ENCODE data around the gene GPS1.
A peak's percentile ranks its signal among the peaks of the same experiment; 100 is the strongest.

GPS1 gene

DNA sequence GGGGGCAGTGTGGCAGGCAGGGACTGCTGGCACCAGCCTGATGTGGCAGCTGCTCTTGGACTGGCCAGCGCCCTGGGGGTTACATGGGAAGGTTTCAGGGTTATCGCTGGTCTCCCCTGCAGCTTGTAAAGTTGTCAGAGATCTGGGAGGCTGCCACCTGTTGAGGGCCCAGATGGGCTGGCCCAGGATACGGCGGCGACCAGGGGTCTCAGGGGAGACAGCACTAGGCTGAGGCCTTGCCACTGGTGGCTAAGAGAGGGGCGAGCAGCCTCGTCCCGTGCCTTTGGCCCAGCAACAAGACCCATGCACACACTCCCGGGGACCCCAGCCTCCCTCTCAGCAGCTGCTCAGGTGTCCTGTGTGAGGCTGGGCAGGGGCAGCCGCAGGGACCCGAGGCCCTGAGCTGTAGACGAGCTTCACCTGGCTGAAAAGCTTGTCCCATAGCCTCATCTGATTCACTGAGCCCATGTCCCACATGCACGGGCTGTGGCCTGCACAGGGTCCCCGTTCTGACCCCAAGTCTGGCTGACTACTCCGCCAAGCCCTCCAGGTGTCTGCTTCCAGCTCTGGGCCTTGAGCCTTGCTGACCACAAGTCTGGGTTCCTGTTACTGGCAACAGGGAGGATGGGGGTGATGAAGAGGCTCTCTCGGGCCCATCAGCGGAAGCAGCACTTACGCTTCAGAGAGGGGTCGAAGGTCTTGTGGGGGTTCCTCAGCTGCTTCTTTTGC, 7.7 kb downstream of the GPS1 start:
- no peak for DNase-seq (ENCODE audit: low spot score)

DNA sequence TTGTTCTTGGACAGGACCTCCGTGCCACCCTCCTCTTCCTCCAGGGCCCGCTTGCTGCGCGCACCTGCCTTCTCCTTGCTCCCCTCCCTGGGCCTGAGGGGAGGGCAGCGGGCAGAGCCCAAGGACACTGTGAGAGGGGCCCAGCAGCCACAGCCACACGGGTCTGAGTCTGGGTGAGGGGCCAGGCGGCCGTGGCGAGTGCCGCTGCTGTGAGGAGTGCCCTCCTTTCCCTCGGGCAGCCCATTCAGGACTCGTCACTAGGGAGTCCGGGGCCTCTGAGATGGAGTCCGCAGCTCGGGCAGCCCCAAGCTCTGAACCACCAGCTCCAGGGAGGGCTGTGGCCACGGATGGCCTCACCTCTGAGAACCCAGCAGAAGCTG, 8.3 kb downstream of the GPS1 start:
- DNase-seq (ENCODE audit: low spot score) = no peak

DNA sequence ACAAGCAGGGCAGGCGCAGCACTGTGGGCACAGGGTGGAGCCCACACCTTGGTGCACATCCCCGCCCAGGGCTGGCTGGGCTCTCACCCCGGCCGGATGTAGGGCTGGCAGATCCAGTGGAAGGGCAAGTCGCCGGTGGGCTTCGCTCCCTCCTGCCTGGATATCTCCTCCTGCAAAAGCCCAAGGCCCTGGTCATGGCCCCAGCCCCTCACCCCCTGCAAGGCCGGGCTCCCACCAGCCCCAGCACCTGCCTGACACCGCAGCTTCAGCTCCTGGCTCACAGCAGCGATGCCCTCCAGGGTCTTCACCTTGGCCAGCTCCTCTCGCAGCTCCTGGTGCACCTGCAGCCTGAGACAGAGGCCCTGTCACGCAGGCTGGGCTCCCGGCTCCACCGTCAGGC, 8.9 kb downstream of the GPS1 start:
- DNase-seq (ENCODE audit: low spot score) = no peak

DNA sequence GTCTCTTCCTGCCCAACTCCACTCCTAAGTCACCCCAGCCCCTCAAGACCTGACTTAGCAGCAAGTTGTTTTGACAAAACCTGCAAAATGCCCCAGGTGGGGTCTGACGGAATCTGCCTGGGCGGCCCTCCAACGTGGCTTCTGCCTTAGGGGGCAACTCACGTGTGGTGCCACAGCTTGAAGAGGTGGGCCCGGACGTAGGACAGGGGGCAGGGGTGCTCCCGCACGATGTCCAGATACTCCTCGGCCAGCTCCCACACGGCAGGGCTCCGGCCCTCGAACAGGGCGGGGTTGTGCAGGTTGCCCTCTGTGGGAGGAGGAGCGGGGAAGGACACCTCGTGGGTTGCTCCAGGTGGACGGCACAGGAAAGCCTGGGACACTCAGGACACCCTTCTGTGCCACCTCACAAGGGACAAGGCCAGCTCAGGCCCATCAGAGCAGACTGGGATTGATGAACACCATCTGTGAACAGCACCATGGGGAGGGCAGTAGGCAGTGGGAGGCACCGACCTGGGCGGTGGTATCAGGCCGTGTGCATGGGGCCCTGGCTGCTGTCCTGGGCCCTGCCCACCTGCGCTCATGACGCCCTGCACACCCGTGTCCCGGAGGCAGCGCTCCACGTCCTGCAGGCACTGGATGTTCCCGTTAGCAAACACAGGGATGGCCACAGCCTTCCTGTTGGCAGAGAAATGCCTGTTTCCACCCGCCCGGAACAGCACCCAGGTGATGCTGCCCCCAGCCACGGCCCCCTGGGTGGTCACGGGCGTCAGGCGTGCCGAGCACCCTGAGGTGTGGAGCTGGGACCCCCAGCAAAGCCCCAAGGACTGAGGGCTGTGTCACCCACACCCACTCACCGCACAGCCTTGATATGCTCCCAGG, 9.6 kb downstream of the GPS1 start:
- DNase-seq (ENCODE audit: low spot score) = no peak

DNA sequence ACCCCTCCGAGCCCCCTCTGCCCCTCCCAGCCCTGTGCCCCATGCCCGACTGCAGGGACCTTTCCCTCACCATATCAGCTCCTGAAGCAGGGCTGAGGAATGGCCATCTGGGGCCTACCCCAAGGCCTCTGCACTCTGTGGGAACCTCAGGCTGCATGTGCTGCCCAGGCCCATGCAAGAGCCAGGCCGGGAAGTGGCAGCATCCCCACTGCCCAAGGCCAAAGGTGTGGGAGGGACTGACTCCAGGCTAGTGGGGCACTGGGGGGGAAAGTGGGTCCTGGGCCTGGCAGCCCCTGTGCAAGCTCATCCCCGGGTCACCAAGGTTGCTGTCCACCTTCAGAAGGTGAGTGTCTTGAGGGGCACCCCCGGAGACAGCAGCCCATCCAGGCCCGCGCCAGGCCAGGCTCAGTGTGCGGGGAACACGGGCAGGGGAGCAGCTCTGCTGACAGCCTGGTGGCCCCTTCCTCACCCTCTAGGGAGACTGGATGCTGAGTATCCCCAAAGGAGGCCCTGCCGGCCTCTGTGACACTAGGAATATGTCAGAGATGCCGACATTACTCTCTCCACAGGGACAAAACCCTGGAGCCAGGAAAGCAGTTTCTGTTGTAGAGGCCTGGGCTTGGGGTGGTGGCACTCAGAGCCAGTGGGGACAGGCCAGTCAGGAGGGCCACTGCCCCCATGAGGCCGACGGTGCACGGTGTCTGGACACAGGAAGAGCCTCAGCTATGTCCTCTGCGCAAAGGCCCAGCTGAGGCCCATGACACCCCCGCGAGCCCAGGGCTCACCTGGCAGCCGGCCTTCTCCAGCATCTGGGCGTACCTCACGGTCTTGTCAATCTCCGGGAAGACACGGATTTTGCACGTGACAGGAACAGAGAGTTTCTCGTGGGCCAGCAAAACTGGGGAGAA, 10.6 kb downstream of the GPS1 start:
- no peak for DNase-seq (ENCODE audit: low spot score)

DNA sequence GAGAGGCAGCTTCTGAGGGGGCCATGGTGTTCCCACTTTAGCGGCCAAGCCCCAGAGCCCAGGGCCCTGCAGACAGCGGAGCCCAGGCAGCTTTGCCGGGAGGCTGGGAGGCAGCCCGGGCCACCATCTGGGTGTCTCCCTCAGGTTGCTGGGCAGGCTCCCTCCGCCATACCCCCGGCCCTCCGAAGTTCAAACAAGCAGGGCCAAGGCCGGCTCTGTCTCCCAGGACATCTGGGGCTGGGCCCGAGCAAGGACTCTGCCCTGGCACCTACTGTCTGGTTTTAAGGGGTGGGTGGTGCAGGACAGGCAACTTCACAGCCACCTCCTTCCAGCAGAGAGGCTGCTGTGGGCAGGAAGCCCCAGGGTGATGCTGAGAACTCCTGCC, 11.3 kb downstream of the GPS1 start:
- DNase-seq (ENCODE audit: low spot score) = no peak

DNA sequence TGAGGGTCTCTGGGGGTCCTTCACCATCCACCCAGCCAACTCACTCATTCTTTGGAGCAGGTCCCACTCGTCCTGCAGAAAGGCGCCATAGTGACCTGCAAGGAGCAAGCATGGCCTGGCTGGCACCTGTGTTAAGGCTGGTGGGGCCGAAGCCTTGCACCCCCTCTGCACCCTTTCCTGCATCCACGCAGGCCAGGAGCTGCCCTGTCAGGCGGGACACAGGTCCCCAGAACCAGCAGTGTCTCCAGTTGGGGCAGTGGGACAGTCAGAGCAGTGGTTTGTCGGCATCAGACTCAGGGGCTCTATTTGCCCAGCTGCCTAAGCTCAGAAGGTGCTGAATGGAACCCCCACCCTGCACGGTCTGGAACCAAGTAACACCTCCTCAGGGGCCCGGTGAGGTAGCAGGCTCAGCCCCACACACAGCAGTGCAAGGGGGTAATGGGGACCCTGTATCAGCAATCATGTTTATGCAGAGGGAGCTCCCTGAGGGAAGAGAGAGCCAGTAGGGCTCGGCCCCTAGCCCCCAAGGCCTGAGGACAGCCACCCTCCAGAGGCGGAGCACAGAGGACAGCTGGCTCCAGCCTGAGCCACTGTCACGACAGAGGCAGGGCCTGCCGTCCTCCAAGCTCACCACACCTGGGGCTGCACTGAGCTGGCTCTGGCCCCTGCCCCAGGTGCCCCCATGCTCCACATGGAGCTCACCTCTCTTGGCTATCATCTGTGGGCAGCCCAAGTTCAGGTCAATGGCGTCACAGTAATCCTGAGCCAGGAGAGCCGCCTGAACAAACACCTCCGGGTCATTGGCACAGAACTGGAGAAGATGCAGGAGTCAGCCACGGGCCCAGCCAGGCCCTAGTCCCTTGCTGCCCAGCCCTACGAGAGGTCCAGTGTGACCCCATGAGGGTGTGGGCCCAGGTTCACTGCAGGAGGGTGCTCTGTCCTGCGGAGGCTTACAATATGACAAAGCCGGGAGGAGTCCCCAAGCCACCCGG, 12.0 kb downstream of the GPS1 start:
- DNase-seq (ENCODE audit: low spot score) = no peak

DNA sequence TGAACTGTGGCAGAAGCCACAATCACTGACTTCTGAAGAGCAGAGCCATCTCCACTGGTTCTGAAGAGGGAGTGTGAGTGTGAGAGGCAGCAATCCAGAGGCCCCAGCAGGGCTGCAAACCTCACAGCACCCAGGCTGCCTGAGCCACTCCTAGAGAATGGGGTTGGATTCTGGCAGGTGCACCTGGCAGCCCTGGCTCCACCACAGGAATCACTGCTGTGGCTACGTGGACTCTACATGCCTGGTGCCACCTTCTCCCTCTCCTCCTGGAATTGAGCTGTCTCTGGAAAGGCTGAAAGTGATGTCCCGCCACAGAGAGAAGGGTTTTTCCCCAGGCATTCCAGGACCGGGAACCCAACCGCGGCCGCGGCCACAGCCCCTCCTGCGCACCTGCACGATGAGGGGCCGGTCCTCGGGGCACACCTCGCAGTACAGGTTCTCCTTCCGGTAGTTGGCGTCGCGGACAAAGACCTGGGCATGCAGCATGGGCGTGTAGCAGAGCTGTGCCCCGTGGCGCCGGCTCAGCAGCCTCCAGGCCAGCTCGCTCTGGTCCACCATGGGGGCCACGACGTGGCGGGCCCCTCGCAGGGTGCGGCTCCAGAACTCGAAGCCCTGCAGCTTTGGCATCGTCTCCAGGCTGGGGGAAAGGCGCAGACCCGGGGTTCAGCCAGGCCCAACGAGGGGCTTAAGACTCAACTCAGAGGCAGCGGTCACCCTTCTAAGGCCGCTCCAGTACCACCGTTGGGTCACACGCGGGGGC, 12.9 kb downstream of the GPS1 start:
- DNase-seq (ENCODE audit: low spot score) = peak; percentile 50

DNA sequence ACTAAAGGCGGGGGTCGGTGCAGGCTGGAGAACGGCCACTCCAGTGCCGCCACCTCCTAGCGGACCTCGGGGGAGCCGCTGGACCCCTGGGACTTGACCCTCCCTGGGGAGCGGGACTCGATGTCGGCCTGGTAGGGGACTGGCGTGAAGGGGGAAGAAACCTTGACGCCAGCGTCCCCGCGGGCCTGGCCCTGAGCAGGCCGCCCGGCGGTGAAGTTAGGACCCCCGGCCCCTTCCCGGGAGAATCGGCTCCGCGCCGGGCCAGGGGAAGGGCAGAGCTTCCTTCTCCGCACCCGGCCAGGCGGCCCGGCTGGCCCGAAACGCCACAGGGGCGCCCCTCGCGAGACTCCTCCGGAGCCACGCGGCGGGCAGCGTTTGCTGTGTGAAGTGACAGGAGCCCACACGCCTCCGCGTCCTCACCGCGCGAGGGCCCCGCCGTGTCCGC, 13.5 kb downstream of the GPS1 start:
- no peak for DNase-seq (ENCODE audit: low spot score)

DNA sequence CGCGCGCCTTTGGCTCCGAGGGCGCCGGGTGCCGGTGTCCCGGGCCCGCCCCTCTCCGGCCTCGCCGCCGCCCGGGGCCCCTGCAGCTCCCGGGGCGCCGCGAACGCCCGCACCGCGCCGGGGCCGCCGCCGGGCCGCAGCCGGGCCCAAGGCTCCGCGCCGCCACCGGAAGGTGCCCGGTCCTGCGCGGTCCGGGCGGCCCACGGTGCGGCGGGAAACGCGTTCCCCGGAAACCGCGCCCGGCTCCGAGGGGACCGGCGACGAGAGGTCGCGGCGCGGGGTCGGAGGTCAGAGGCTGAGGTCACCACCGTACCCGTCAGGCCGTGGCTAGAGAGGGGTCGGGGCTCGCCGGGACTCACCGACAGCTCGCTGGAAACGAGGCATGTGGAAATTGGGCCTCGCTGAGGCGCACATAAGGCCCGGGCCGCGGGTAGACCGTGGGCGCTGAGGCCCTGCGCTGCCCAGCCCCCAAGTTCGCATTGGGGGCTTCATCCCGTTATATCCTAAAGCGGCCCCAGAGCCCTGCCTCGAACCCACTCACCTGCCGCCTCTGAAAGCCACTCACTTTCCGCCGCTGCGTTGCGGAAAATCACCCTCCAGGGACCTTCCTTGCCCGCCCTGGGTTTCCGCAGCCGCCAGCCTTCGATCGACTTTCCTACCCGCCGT, 14.1 kb downstream of the GPS1 start, which contains the start of gene DUS1L:
DUS1L (minus strand) TSS at position 167 of the 666 bp plus-strand sequence. CDS start 745 bp downstream, outside the sequence.
- peak; percentile 65 for DNase-seq (ENCODE audit: low spot score)

DNA sequence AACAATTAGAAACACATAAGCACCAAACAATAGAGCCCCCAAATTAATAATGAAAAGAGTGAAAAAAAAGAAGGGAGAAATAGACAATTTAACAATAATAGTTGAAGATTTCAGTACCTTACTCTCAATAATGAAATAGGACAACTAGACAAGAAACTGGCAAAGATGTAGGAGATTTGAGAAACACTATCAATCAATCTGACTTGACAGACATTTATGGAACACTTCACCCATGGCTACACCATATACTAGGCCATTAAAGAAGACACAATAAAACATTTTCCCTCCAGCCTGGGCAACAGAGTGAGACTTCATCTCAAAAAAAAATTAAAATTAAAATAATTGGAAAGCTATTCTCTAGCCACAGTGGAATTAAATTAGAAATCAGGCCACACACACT, 18.9 kb downstream of the GPS1 start:
- DNase-seq (ENCODE audit: low spot score) = no peak

DNA sequence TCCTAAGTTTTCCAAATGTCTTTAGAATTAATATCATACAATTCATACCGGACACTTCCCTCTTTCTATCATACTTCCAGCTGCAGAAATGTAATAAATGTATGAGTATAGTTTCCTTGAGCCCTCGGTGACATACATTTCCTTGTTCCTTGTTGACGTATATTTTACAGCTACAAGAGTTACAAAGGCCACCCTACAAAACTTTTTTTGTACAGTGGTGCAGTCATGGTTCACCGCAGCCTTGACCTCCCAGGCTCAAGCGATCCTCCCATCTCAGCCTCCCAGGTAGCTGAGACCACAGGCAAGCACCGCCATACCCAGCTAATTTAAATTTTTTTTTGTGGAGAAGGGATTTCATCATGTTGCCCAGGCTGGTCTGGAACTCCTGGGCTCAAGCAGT, 21.1 kb downstream of the GPS1 start:
- peak; percentile 30 for DNase-seq (ENCODE audit: low spot score)

DNA sequence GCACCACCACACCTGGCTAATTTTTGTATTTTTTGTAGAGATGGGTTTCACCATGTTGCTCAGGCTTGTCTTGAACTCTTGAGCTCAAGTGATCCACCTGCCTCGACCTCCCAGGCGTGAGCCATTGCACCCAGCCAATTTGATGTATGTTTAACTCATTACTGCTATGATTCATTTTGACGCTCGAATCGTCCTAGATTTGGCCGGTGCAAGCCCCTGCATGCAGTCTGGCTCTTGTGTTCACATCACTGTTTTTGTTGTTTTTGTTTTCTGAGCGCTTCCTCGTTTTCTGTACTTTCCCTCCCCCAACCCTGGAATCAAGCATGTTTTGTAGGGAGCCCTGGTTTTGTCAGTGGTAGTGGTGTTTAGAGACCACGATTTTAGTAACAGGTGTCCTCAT, 21.7 kb downstream of the GPS1 start:
- no peak for DNase-seq (ENCODE audit: low spot score)

DNA sequence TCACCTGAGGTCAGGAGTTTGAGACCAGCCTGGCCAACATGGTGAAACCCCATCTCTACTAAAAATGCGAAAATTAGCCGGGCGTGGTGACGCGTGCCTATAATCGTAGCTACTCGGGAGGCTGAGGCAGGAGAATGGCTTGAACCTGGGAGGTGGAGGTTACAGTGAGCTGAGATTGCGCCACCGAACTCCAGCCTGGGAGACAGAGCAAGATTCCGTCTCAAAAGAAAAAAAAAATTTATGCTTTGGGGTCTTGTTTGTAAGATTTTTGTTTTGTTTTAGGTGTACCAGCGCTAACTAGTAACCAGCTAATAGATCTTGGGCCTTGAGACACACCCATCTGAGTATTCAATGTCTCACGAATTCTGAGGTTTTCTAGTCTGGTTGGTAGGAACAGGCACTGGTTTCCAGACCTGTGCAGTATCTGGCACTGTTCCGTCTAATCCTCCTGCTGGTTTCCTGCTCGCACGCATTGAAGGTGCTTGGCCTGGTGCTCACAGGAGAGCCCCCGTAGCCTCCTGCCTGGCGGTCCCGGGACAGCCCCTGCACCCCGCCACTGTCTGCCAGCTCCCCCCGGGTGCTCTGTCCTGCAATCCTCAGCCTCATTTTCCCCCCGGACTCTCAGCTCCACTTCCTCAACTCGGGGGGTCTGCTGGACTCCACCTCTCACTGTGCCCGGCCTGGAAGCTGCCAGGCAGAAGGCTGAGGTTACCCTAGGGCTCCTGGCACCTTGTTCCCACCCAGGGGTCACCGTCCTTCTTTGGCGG, 24.5 kb downstream of the GPS1 start:
- DNase-seq (ENCODE audit: low spot score) = no peak

DNA sequence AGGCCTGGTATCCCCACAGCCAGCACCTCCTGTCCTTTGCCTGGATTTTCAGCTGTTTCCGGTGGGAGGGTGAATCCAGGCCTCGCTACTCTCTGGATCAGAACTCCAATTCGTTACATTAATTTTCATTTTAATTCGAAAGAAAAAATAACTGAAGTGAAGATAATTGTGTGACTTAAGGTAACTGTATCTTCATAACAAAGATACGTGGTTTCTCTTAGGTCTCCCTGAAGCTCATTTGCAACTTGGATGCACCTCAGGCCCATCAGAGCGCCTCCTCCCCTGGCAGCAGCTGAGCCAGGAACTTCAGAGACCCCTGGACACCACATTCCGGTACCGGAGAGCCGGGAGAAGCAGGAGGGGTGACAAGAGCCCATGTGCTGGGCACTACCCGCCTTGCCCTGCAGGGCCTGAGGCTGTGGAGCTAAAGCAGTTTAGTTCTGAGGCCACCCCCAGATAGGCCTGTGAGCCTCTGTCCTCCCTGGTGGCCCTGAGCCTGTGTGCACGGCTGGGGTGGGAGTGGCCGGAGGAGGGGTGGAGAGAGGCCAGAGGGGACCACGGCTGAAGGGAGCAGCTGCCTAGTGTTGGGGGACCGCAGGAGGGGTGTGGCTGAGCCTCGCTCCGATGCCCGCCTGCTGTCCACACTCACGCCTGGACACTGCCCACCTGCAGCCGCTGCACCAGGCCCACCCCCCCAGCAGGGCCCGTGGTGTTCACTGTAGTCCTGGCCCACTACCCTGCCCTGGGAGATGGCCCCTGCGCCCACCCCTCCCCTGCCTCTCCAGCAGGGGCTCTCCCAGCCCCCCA, 25.3 kb downstream of the GPS1 start:
- no peak for DNase-seq (ENCODE audit: low spot score)

DNA sequence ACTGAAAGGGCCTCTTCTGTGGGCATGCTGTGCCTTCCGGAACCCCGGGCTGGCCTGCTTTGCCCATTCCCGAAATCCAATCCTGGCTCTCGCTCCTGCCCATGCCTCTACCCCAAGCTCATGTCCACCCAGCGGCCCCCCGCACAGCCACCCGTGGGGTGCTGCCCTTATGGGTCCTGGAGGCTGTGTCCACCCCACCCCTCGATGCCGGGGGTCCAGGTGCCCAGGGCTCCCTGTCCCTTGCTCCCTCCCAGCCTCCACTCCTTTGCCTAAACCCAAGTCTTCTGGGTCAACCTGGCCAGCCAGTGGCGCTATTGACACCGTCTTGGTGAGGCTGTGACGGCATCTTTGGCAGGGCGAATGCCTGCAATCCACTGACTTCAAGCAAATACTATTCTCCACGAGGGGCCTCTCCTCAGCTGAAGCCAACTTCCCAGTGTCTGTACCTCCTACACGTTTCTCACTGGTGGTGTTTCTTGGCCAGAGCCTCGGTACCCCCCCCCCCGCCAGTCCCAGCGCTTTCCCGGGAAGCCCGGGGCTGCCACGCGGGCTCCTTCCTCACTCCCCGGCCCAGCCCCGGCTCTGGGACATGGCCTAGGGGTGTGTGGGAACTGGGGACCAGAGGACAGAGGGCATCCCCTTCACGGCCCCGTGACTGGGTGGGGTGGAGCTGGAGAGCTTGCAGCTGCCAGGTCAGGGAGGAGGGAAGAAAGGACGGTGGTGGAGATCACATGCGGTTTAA, 26.1 kb downstream of the GPS1 start:
- DNase-seq (ENCODE audit: low spot score) = no peak

DNA sequence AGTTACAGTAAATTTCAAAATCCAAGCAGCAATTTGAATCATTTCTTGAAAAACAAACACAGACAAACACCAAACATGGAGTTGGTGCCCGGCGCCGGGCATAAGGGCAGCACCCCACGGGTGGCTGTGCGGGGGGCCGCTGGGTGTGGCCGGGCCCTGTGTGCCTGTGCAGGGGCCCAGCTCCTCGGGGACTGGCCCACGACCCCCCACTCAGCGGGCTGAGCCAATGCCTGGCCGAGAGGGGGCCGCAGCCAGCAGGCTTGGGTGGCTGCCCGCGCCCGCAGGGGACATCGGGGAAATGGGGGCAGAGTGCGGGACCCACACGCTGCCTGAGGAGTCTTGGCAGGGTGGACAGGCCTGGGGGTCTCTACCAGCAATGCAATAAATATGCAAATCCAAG, 26.7 kb downstream of the GPS1 start:
- no peak for DNase-seq (ENCODE audit: low spot score)

Data from LoVo (cell line).